Esophagus (tissue), 2 donors: ENCODE data around the gene AGR3. TPM values are rescaled to one million over a fixed set of nuclear protein-coding genes. Genes with fewer than 3 reads are reported as not detected.

Experiments used
- H3K27ac ChIP-seq, 2 donors: one replicate each; pipeline ENCODE4 v1.5.1; 2013; ENCODE audit warnings: low read depth in 2 of 2, mild to moderate bottlenecking in 2 of 2, inconsistent platforms in 1 of 2, low read length in 1 of 2, moderate library complexity in 1 of 2
- H3K27me3 ChIP-seq, 2 donors: one replicate each; pipeline ENCODE4 v1.6.1; 2013; ENCODE audit warnings: low read length in 2 of 2, control low read depth in 1 of 2, mild to moderate bottlenecking in 1 of 2; ENCODE audit not compliant: insufficient read depth in 2 of 2, control insufficient read depth in 1 of 2
- H3K36me3 ChIP-seq, 2 donors: one replicate each; pipeline ENCODE4 v1.6.1; 2013; ENCODE audit warnings: low read length in 1 of 2; ENCODE audit not compliant: control insufficient read depth in 2 of 2, insufficient read depth in 2 of 2
- H3K4me1 ChIP-seq, 2 donors: one replicate each; pipeline ENCODE4 v1.6.1; 2013; ENCODE audit warnings: low read length in 1 of 2; ENCODE audit not compliant: control insufficient read depth in 2 of 2, insufficient read depth in 2 of 2
- H3K4me3 ChIP-seq, 2 donors: one replicate each; pipeline ENCODE4 v1.5.1; 2013; ENCODE audit warnings: low read length in 2 of 2, mild to moderate bottlenecking in 2 of 2, low read depth in 1 of 2, moderate library complexity in 1 of 2
- H3K9me3 ChIP-seq, 2 donors: one replicate each; pipeline ENCODE4 v1.6.1; 2013; ENCODE audit warnings: mild to moderate bottlenecking in 2 of 2, low read depth in 1 of 2, low read length in 1 of 2, moderate library complexity in 1 of 2; ENCODE audit not compliant: control insufficient read depth in 2 of 2, insufficient read depth in 1 of 2
- WGBS, 2 donors: extraction: QIAGEN DNeasy Blood & Tissue Kit; methylation state at CpG; one replicate each; pipeline ENCODE4 v1.1.7; 2013; 5-methylcytosine and 5-hydroxymethylcytosine counted together
- polyA plus RNA-seq, 2 donors: library from polyadenylated mRNA; stranded (reverse); fragments of 200-250 nt; gene quantifications; one replicate each; pipeline ENCODE4 v1.2.3, GENCODE V29; 2013
- donor health status: healthy with polysubstance abuse.
- donor health status: Bipolar disorder and iron deficiency.

The AGR3 gene
- polyA plus RNA-seq, 2 donors, result 0.07 TPM; not detected in 1

GRCh38 chr7:16918288-16918895 is 36.6 kb upstream of the AGR3 start:
- H3K4me3 ChIP-seq, result no peak overlapping the region
- H3K27me3 ChIP-seq, result no peaks in the 10 kb centered on the region
- peaks cover 0 to 5% of the 10 kb centered on the region in 2 donors for H3K4me1 ChIP-seq
- WGBS, 2 donors, result 34 to 38% methylated on average over 6 of the region's 6 CpGs
- no peaks in the 10 kb centered on the region for H3K36me3 ChIP-seq
- H3K27ac ChIP-seq, result no peak overlapping the region
- H3K9me3 ChIP-seq, result no peaks in the 10 kb centered on the region

GRCh38 chr7:16916738-16917137 is 35.0 kb upstream of the AGR3 start:
- peaks cover 0 to 5% of the 10 kb centered on the region in 2 donors for H3K9me3 ChIP-seq
- 93 to 94% methylated on average over 5 of the region's 5 CpGs for WGBS, 2 donors
- H3K4me3 ChIP-seq, result no peak overlapping the region
- no peak overlapping the region for H3K27ac ChIP-seq
- H3K27me3 ChIP-seq, result no peaks in the 10 kb centered on the region
- no peaks in the 10 kb centered on the region for H3K4me1 ChIP-seq
- H3K36me3 ChIP-seq, result no peaks in the 10 kb centered on the region

- WGBS, 2 donors, result 49 to 57% methylated on average over 1 of the region's 1 CpG
- H3K4me3 ChIP-seq, result no peak overlapping the region
These were observed 34.4 kb upstream of the AGR3 start for GRCh38 chr7:16916105-16916639.

GRCh38 chr7:16915405-16915804 is 33.6 kb upstream of the AGR3 start:
- no peaks in the 10 kb centered on the region for H3K27me3 ChIP-seq
- H3K9me3 ChIP-seq, result peaks cover 0 to 5% of the 10 kb centered on the region in 2 donors
- WGBS, 2 donors, result 44 to 57% methylated on average over 4 of the region's 4 CpGs
- H3K4me1 ChIP-seq, result no peaks in the 10 kb centered on the region
- no peak overlapping the region for H3K4me3 ChIP-seq
- H3K27ac ChIP-seq, result no peak overlapping the region
- no peaks in the 10 kb centered on the region for H3K36me3 ChIP-seq

More at GRCh38 chr7:16916105-16916639, 34.4 kb upstream of the AGR3 start:
- Histone ChIP-seq H3K36me3 (no peaks in the 10 kb centered on the region), H3K9me3 (peaks cover 0 to 5% of the 10 kb centered on the region in 2 donors), H3K27ac (no peak overlapping the region), H3K27me3 (no peaks in the 10 kb centered on the region), H3K4me1 (no peaks in the 10 kb centered on the region)

- H3K9me3 ChIP-seq, result peaks cover 0 to 5% of the 10 kb centered on the region in 2 donors
- no peaks in the 10 kb centered on the region for H3K27me3 ChIP-seq
- no peak overlapping the region for H3K27ac ChIP-seq
- WGBS, 2 donors, result 86 to 89% methylated on average over 4 of the region's 4 CpGs
- H3K36me3 ChIP-seq, result no peaks in the 10 kb centered on the region
- H3K4me3 ChIP-seq, result no peak overlapping the region
- no peaks in the 10 kb centered on the region for H3K4me1 ChIP-seq
These were observed 33.0 kb upstream of the AGR3 start for GRCh38 chr7:16914771-16915170.

- Histone ChIP-seq H3K9me3 (peaks cover 0 to 5% of the 10 kb centered on the region in 2 donors), H3K36me3 (no peaks in the 10 kb centered on the region), H3K27me3 (no peaks in the 10 kb centered on the region), H3K4me3 (no peak overlapping the region), H3K27ac (no peak overlapping the region), H3K4me1 (no peaks in the 10 kb centered on the region)
- 92 to 96% methylated on average over 5 of the region's 5 CpGs for WGBS, 2 donors
These were observed 31.9 kb upstream of the AGR3 start for GRCh38 chr7:16913643-16914042.

GRCh38 chr7:16912540-16912939 is 30.8 kb upstream of the AGR3 start:
- Histone ChIP-seq H3K36me3 (no peaks in the 10 kb centered on the region), H3K4me3 (no peak overlapping the region), H3K27me3 (no peaks in the 10 kb centered on the region), H3K9me3 (peaks cover 0 to 5% of the 10 kb centered on the region in 2 donors), H3K27ac (no peak overlapping the region), H3K4me1 (no peaks in the 10 kb centered on the region)
- 96 to 98% methylated on average over 4 of the region's 4 CpGs for WGBS, 2 donors

- peaks cover 0 to 5% of the 10 kb centered on the region in 2 donors for H3K9me3 ChIP-seq
- 88 to 90% methylated on average over 3 of the region's 3 CpGs for WGBS, 2 donors
- no peak overlapping the region for H3K27ac ChIP-seq
- no peak overlapping the region for H3K4me3 ChIP-seq
- no peaks in the 10 kb centered on the region for H3K27me3 ChIP-seq
- no peaks in the 10 kb centered on the region for H3K4me1 ChIP-seq
- H3K36me3 ChIP-seq, result no peaks in the 10 kb centered on the region
These were observed 26.8 kb upstream of the AGR3 start for GRCh38 chr7:16908561-16908960.

- WGBS, 2 donors, result 56 to 66% methylated on average over 5 of the region's 5 CpGs
- Histone ChIP-seq H3K4me1 (no peaks in the 10 kb centered on the region), H3K27me3 (no peaks in the 10 kb centered on the region), H3K36me3 (no peaks in the 10 kb centered on the region), H3K4me3 (no peak overlapping the region), H3K27ac (no peak overlapping the region), H3K9me3 (no peaks in the 10 kb centered on the region)
These were observed 23.7 kb upstream of the AGR3 start for GRCh38 chr7:16905300-16906044.
